GM23338 (cell line): ENCODE results near the gene SMIM43. TPM values are rescaled to one million over a fixed set of nuclear protein-coding genes. Genes with fewer than 3 reads are reported as not detected.

Experiments
- ATAC-seq: fragments of 200-7000 bp; cut with Tn5 transposase; 3 replicates; pipeline ENCODE4 v1.9.1; 2020
- DNase-seq: peaks from one replicate; pipeline ENCODE4 v3.0.0-alpha.2; 2015; ENCODE audit warnings: low spot score
- H2AFZ ChIP-seq: fragments of 200-600 bp; sonication (generic); 2 replicates; pipeline ENCODE4 v1.8.0; 2016; ENCODE audit warnings: antibody characterized with exemption, mild to moderate bottlenecking, moderate library complexity
- H3F3A ChIP-seq: fragments of 200-600 bp; sonication (generic); replicated peaks from 2 replicates; pipeline ENCODE4 v1.8.0; 2017; ENCODE audit warnings: antibody characterized with exemption, mixed run types, low read depth
- H3K27ac ChIP-seq: fragments of 200-600 bp; sonication (generic); 2 replicates; pipeline ENCODE4 v1.6.1; 2016; ENCODE audit warnings: low read depth
- H3K27me3 ChIP-seq: fragments of 200-600 bp; sonication (generic); 2 replicates; pipeline ENCODE4 v1.8.0; 2016; ENCODE audit warnings: mild to moderate bottlenecking, mixed run types, moderate library complexity; ENCODE audit not compliant: insufficient read depth
- H3K36me3 ChIP-seq: fragments of 200-600 bp; sonication (generic); 2 replicates; pipeline ENCODE4 v1.8.0; 2016; ENCODE audit warnings: mild to moderate bottlenecking; ENCODE audit not compliant: insufficient read depth
- H3K4me1 ChIP-seq: fragments of 200-600 bp; sonication (generic); 2 replicates; pipeline ENCODE4 v1.8.0; 2016; ENCODE audit warnings: mild to moderate bottlenecking, moderate library complexity; ENCODE audit not compliant: insufficient read depth
- H3K4me2 ChIP-seq: fragments of 200-600 bp; sonication (generic); 2 replicates; pipeline ENCODE4 v1.7.1; 2017; ENCODE audit warnings: mixed run types
- H3K4me3 ChIP-seq: fragments of 200-600 bp; sonication (generic); 2 replicates; pipeline ENCODE4 v1.6.1; 2016; ENCODE audit warnings: mixed run types
- H3K79me2 ChIP-seq: fragments of 200-600 bp; sonication (generic); replicated peaks from 2 replicates; pipeline ENCODE4 v1.8.0; 2017; ENCODE audit warnings: mild to moderate bottlenecking; ENCODE audit not compliant: insufficient read depth
- H3K9me2 ChIP-seq: fragments of 200-600 bp; sonication (generic); 2 replicates; pipeline ENCODE4 v1.8.0; 2017; ENCODE audit not compliant: insufficient read depth
- H4K20me1 ChIP-seq: fragments of 200-600 bp; sonication (generic); replicated peaks from 2 replicates; pipeline ENCODE4 v1.8.0; 2017; ENCODE audit warnings: mild to moderate bottlenecking; ENCODE audit not compliant: insufficient read depth
- H3K27ac Mint-ChIP-seq: 2 replicates; pipeline ENCODE4 v1.8.0; 2020; ENCODE audit warnings: inconsistent platforms, mild to moderate bottlenecking, moderate library complexity, mixed read lengths
- H3K27me3 Mint-ChIP-seq: 3 replicates; pipeline ENCODE4 v1.8.0; 2022; ENCODE audit warnings: low read depth, mild to moderate bottlenecking, moderate library complexity, mixed read lengths, inconsistent platforms; ENCODE audit not compliant: insufficient read depth, poor library complexity
- H3K36me3 Mint-ChIP-seq: 3 replicates; pipeline ENCODE4 v1.8.0; 2021; ENCODE audit warnings: low read depth, mild to moderate bottlenecking, inconsistent platforms, moderate library complexity, mixed read lengths
- H3K4me1 Mint-ChIP-seq: 3 replicates; pipeline ENCODE4 v1.8.0; 2020; ENCODE audit warnings: mild to moderate bottlenecking, inconsistent platforms, mixed read lengths
- H3K4me3 Mint-ChIP-seq: 3 replicates; pipeline ENCODE4 v1.8.0; 2021; ENCODE audit warnings: moderate library complexity, mild to moderate bottlenecking, inconsistent platforms, mixed read lengths
- H3K9me3 Mint-ChIP-seq: 3 replicates; pipeline ENCODE4 v1.8.0; 2020; ENCODE audit warnings: moderate library complexity, mild to moderate bottlenecking, inconsistent platforms, mixed read lengths
- CTCF ChIP-seq, 2 experiments: fragments of 200-600 bp in 1 of 2; sonication (generic) in 1 of 2; conservative IDR thresholded peaks; 2 replicates each; pipeline versions ENCODE4 v1.5.1 to v1.6.1; 2016 to 2017; ENCODE audit warnings: antibody characterized with exemption in 2 of 2, low read depth in 2 of 2, mild to moderate bottlenecking in 2 of 2, moderate library complexity in 1 of 2
- ETS1 ChIP-seq: IDR thresholded peaks from 2 replicates; pipeline ENCODE4 v1.6.1; 2016; ENCODE audit warnings: antibody characterized with exemption
- EZH2 ChIP-seq: fragments of 200-600 bp; sonication (generic); IDR thresholded peaks from one replicate; pipeline ENCODE4 v1.8.0; 2017; ENCODE audit warnings: antibody characterized with exemption, mild to moderate bottlenecking, low read depth; ENCODE audit not compliant: unreplicated experiment
- EZH2phosphoT487 ChIP-seq: fragments of 200-600 bp; sonication (generic); IDR thresholded peaks from one replicate; pipeline ENCODE4 v1.8.1; 2018; ENCODE audit warnings: antibody characterized with exemption; ENCODE audit not compliant: unreplicated experiment
- STAT1 ChIP-seq: IDR thresholded peaks from one replicate; pipeline ENCODE4 v1.6.1; 2016; ENCODE audit warnings: antibody characterized with exemption; ENCODE audit not compliant: unreplicated experiment
- ZNF114 ChIP-seq: fragments of 250-450 bp; sonication (Bioruptor Pico); IDR thresholded peaks from 2 replicates; pipeline ENCODE4 v1.5.0; 2020; ENCODE audit warnings: mild to moderate bottlenecking, moderate library complexity
- polyA plus RNA-seq: library from polyadenylated mRNA; unstranded; fragments of >200 nt; fragmentation: Nextera tagmentation; extraction: Ambion mirVana; gene quantifications from 2 replicates; pipeline ENCODE4 v1.2.1, GENCODE V29; 2016
- total RNA-seq: library from RNA; depleted of rRNA; stranded (reverse); fragments of >200 nt; shearing (Covaris generic); gene quantifications from 2 replicates; pipeline ENCODE4 v1.2.3, GENCODE V29; 2014

SMIM43 gene
- total and polyA plus RNA-seq, 2 experiments from 2014 or later = 0.26 to 0.56 TPM

- TF ChIP-seq EZH2 = no peak
- no peak for TF ChIP-seq CTCF (conservative IDR thresholded peaks at IDR 0.05; ENCODE audit: low read depth in 2 of 2)
- TF ChIP-seq ZNF114 = no peak
- TF ChIP-seq EZH2phosphoT487 = no peak
- no peak for TF ChIP-seq STAT1
- Mint-ChIP-seq H3K27ac (no peak overlapping the region), H3K36me3 (no peaks in the 10 kb centered on the region), H3K9me3 (no peaks in the 10 kb centered on the region), H3K27me3 (no peaks in the 10 kb centered on the region), H3K4me3 (no peak overlapping the region), H3K4me1 (peaks cover 11% of the 10 kb centered on the region)
- Histone ChIP-seq H4K20me1 (no peaks in the 10 kb centered on the region), H3K27ac (no peak overlapping the region), H3K79me2 (no peaks in the 10 kb centered on the region), H3K36me3 (no peaks in the 10 kb centered on the region), H3F3A (no peaks in the 10 kb centered on the region), H3K9me2 (no peaks in the 10 kb centered on the region), H2AFZ (no peak overlapping the region), H3K4me2 (no peak overlapping the region), H3K4me3 (no peak overlapping the region), H3K27me3 (no peaks in the 10 kb centered on the region), H3K4me1 (no peaks in the 10 kb centered on the region)
- no peak for ATAC-seq
- DNase-seq = no peak
These were observed 14.1 kb upstream of the SMIM43 start for GRCh38 chr4:121778991-121779628.

GRCh38 chr4:121777625-121778024 lies 12.7 kb upstream of the SMIM43 start:
- H3K27ac ChIP-seq = no peak overlapping the region
- H3K9me3 Mint-ChIP-seq = no peaks in the 10 kb centered on the region
- H3K4me3 Mint-ChIP-seq = no peak overlapping the region
- no peaks in the 10 kb centered on the region for H3K36me3 Mint-ChIP-seq
- H2AFZ ChIP-seq = no peak overlapping the region
- no peak for TF ChIP-seq CTCF (conservative IDR thresholded peaks at IDR 0.05; ENCODE audit: low read depth in 2 of 2)
- TF ChIP-seq ETS1 = no peak
- no peak for TF ChIP-seq EZH2phosphoT487
- H3K4me1 Mint-ChIP-seq = peaks cover 15% of the 10 kb centered on the region
- H3K4me2 ChIP-seq = no peak overlapping the region
- H3K9me2 ChIP-seq = no peaks in the 10 kb centered on the region
- no peaks in the 10 kb centered on the region for H4K20me1 ChIP-seq
- no peak for DNase-seq
- H3K27me3 Mint-ChIP-seq = no peaks in the 10 kb centered on the region
- no peaks in the 10 kb centered on the region for H3K4me1 ChIP-seq
- H3K36me3 ChIP-seq = no peaks in the 10 kb centered on the region
- no peak overlapping the region for H3K4me3 ChIP-seq
- H3K27ac Mint-ChIP-seq = no peak overlapping the region
- ATAC-seq = no peak
- no peaks in the 10 kb centered on the region for H3K27me3 ChIP-seq
- H3K79me2 ChIP-seq = no peaks in the 10 kb centered on the region
- H3F3A ChIP-seq = no peaks in the 10 kb centered on the region
